Mesendoderm (in vitro differentiated cells): Measurements from ENCODE around the gene TTF2.

ENCODE experiments used
- DNase-seq: peaks from one replicate; pipeline ENCODE4 v3.0.0; 2013
- H2AK5ac ChIP-seq: 2 replicates; pipeline ENCODE4 v1.6.1; 2013; ENCODE audit warnings: low read length, inconsistent platforms
- H2BK120ac ChIP-seq: 2 replicates; pipeline ENCODE4 v1.6.1; 2013; ENCODE audit warnings: low read depth, mild to moderate bottlenecking, low read length, moderate library complexity, mixed read lengths
- H2BK15ac ChIP-seq: replicated peaks from 2 replicates; pipeline ENCODE4 v1.6.1; 2013; ENCODE audit warnings: low read depth, mild to moderate bottlenecking, moderate library complexity
- H2BK5ac ChIP-seq: 2 replicates; pipeline ENCODE4 v1.6.1; 2013; ENCODE audit warnings: low read length, inconsistent platforms
- H3K18ac ChIP-seq: 2 replicates; pipeline ENCODE4 v1.6.1; 2013; ENCODE audit warnings: mild to moderate bottlenecking, low read length, mixed read lengths
- H3K23ac ChIP-seq: one replicate; pipeline ENCODE4 v1.6.1; 2013; ENCODE audit warnings: low read length
- H3K27ac ChIP-seq: 2 replicates; pipeline ENCODE4 v1.5.1; 2013; ENCODE audit warnings: low read depth, mild to moderate bottlenecking, inconsistent platforms, low read length, moderate library complexity
- H3K27me3 ChIP-seq: 2 replicates; pipeline ENCODE4 v1.6.1; 2013; ENCODE audit warnings: low read length, control low read depth, mild to moderate bottlenecking, inconsistent platforms; ENCODE audit not compliant: insufficient read depth, poor library complexity
- H3K36me3 ChIP-seq: 2 replicates; pipeline ENCODE4 v1.6.1; 2013; ENCODE audit warnings: low read length, inconsistent platforms; ENCODE audit not compliant: control insufficient read depth, insufficient read depth
- H3K4ac ChIP-seq: one replicate; pipeline ENCODE4 v1.6.1; 2013; ENCODE audit warnings: low read depth, mild to moderate bottlenecking, low read length, moderate library complexity
- H3K4me1 ChIP-seq: 2 replicates; pipeline ENCODE4 v1.6.1; 2013; ENCODE audit warnings: low read depth, low read length, inconsistent platforms; ENCODE audit not compliant: control insufficient read depth
- H3K4me2 ChIP-seq: 2 replicates; pipeline ENCODE4 v1.6.1; 2013; ENCODE audit warnings: low read length
- H3K4me3 ChIP-seq: 2 replicates; pipeline ENCODE4 v1.5.1; 2013; ENCODE audit warnings: mild to moderate bottlenecking, low read length
- H3K56ac ChIP-seq: one replicate; pipeline ENCODE4 v1.6.1; 2013; ENCODE audit warnings: low read length
- H3K79me1 ChIP-seq: 2 replicates; pipeline ENCODE4 v1.6.1; 2013; ENCODE audit warnings: low read length, inconsistent platforms
- H3K79me2 ChIP-seq: 2 replicates; pipeline ENCODE4 v1.6.1; 2013; ENCODE audit warnings: mild to moderate bottlenecking, low read length; ENCODE audit not compliant: control insufficient read depth, insufficient read depth
- H3K9ac ChIP-seq: 2 replicates; pipeline ENCODE4 v1.6.1; 2013; ENCODE audit warnings: low read length, inconsistent platforms
- H4K5ac ChIP-seq: one replicate; pipeline ENCODE4 v1.6.1; 2013; ENCODE audit warnings: low read length
- H4K8ac ChIP-seq: one replicate; pipeline ENCODE4 v1.6.1; 2013; ENCODE audit warnings: low read depth, mild to moderate bottlenecking, control low read depth, low read length, moderate library complexity
- whole genome bisulfite sequencing: extraction: QIAGEN DNeasy Blood & Tissue Kit; methylation state at CpG from one replicate; pipeline ENCODE4 v1.1.7; 2013; ENCODE audit warnings: low lambda C conversion rate, missing lambda C conversion rate; ENCODE audit not compliant: insufficient coverage; ENCODE audit errors: extremely low coverage; 5-methylcytosine and 5-hydroxymethylcytosine counted together

Gene TTF2

DNA sequence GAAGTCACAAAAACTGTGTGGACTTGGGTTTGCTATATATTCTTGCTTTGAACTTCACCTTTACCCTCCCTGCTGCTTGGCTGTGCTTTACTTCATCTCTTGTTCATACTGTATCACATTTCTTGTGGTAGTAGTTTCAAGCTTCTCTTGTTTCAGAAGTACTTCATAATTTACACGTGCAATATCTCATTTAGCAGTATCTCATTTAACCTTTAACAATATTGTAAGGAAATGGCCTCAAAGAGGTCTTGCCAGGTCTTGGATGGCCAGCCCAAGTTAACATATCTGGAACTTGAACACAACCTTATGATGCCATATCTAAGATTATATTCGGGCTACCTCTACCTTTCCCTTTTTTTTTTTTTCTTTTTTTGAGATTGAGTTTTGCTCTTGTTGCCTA lies 63.1 kb downstream of the TTF2 start:
- Histone ChIP-seq H2AK5ac (no peak overlapping the region), H4K5ac (no peak overlapping the region), H2BK120ac (no peak overlapping the region), H3K4ac (no peak overlapping the region), H2BK15ac (no peak overlapping the region), H3K56ac (no peak overlapping the region), H2BK5ac (no peak overlapping the region), H3K18ac (no peak overlapping the region), H3K79me2 (no peaks in the 10 kb centered on the region), H3K9ac (no peak overlapping the region), H3K36me3 (no peaks in the 10 kb centered on the region), H3K4me3 (no peak overlapping the region), H3K4me1 (peaks cover 4% of the 10 kb centered on the region), H3K23ac (no peak overlapping the region), H3K79me1 (no peaks in the 10 kb centered on the region), H4K8ac (no peak overlapping the region), H3K27me3 (no peaks in the 10 kb centered on the region), H3K27ac (no peak overlapping the region), H3K4me2 (no peak overlapping the region)
- WGBS: no CpG with 5 or more reads among the region's 2 CpGs
- DNase-seq: no peak

DNA sequence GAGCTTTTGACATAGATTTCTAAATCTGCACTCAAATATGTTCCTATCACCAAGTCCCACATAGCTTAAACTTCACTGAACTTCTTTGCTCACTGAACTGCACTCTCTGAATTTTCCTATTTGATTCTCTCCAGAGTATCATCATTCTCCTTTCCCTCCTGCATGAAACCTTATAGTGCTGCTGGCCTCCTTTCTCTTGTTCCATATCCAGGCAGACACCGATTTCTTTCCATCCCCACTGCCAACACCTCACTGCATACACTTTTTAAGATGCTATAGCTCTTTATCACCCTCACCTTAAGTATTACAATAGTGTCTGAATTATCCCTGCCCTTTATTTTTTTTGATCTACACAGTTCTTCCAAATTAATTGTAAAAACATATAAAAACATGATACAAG lies 64.5 kb downstream of the TTF2 start:
- Histone ChIP-seq H3K18ac (no peak overlapping the region), H3K4me2 (no peak overlapping the region), H3K27ac (no peak overlapping the region), H3K27me3 (no peaks in the 10 kb centered on the region), H4K8ac (no peak overlapping the region), H3K4me3 (no peak overlapping the region), H2AK5ac (no peak overlapping the region), H3K4ac (no peak overlapping the region), H4K5ac (no peak overlapping the region), H3K36me3 (no peaks in the 10 kb centered on the region), H2BK5ac (no peak overlapping the region), H3K23ac (no peak overlapping the region), H3K4me1 (peaks cover 4% of the 10 kb centered on the region), H3K79me1 (no peaks in the 10 kb centered on the region), H2BK15ac (no peak overlapping the region), H3K79me2 (no peaks in the 10 kb centered on the region), H3K56ac (no peak overlapping the region), H2BK120ac (no peak overlapping the region), H3K9ac (no peak overlapping the region)
- no CpG with 5 or more reads among the region's 1 CpG for WGBS
- no peak for DNase-seq

DNA sequence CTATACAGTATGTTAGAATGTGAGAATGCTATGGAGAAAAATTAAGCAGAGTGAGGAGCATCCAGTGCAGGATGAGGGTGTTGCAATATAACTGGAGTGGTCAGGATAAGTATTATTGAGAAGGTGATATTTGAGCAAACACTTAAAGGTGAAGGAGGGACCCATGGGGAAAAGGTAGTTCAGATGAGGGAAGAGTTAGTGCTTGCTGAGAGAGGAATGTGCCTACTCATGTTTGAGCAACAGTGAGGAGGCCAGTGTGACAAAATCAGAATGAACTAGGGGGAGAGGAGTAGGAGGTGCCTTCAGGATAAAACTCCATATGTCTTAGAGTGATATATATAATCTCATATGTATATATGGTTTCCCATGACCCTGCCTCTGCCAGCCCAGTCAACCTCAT lies 67.7 kb downstream of the TTF2 start:
- H3K56ac ChIP-seq: no peak overlapping the region
- no peak overlapping the region for H3K18ac ChIP-seq
- H2BK120ac ChIP-seq: no peak overlapping the region
- H2BK15ac ChIP-seq: no peak overlapping the region
- H4K5ac ChIP-seq: no peak overlapping the region
- H3K23ac ChIP-seq: no peak overlapping the region
- peak; percentile 67 for DNase-seq
- no peak overlapping the region for H3K4me2 ChIP-seq
- no peak overlapping the region for H3K9ac ChIP-seq
- H3K79me2 ChIP-seq: no peaks in the 10 kb centered on the region
- H3K4me1 ChIP-seq: no peaks in the 10 kb centered on the region
- H2BK5ac ChIP-seq: no peak overlapping the region
- no peak overlapping the region for H2AK5ac ChIP-seq
- no peak overlapping the region for H3K4me3 ChIP-seq
- no peaks in the 10 kb centered on the region for H3K79me1 ChIP-seq
- no peak overlapping the region for H3K4ac ChIP-seq
- H3K27ac ChIP-seq: no peak overlapping the region
- no peaks in the 10 kb centered on the region for H3K27me3 ChIP-seq
- no peaks in the 10 kb centered on the region for H3K36me3 ChIP-seq
- no peak overlapping the region for H4K8ac ChIP-seq

DNA sequence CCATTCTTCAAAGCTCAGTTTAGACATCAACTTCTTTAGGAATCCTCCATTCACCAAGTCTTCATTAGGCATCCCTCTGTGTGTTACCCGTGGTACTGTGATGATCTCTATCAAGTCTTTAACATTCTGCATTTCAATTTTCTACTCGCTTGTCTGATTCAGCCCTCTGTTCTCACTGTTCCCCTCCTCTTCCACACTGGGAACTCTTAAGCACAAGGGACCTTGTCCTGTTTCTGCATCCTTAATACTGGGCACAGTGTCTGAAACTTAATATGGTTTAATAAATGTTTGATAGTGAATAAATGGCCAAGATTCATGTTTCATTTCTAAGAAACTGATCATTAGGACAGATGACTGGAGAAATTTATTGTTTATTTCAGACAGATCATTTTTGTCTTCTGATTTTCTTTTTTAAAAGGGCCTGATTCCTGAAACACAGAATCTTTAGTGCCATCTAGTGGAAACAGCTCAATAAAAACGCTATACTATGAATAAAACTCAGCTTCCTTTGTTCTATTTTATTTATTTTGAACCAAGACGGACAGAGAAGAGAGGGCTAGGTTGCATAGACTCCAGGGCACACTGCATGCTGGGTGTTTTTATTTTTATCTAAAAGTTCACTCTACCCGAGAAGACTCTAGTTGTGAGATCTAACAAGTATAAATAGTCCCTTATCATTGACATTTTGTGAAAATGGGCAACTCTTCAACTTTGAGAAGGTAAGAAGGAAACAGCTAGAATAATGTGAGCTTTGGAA lies 68.4 kb downstream of the TTF2 start:
- Histone ChIP-seq H3K18ac (peak overlapping the region; percentile 68), H3K4me1 (no peaks in the 10 kb centered on the region), H3K36me3 (no peaks in the 10 kb centered on the region), H3K23ac (no peak overlapping the region), H3K79me2 (no peaks in the 10 kb centered on the region), H2BK15ac (no peak overlapping the region), H3K9ac (no peak overlapping the region), H2AK5ac (no peak overlapping the region), H3K4me2 (no peak overlapping the region), H3K27ac (no peak overlapping the region), H3K56ac (no peak overlapping the region), H3K4me3 (no peak overlapping the region), H3K4ac (no peak overlapping the region), H4K5ac (no peak overlapping the region), H3K27me3 (no peaks in the 10 kb centered on the region), H2BK120ac (no peak overlapping the region), H4K8ac (no peak overlapping the region), H2BK5ac (no peak overlapping the region), H3K79me1 (no peaks in the 10 kb centered on the region)
- DNase-seq: peak; percentile 48
- no CpG with 5 or more reads among the region's 5 CpGs for WGBS

DNA sequence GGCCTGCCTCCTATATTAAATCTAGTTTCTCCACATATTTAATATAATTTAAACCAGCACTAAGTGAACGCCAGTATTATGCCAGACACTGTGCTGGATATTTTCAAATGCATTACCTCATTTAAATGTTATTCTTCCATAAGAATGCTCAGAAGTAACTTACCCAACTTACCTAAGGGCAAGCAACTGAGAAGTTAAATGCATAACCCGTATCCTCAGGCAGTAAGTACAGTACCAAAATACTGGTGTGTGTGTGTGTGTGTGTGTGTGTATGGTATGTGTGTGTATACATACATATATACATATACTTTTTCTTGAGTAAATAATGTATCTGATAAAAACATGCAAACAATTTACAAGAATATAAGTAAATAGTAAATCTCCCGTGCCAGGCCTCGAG lies 70.4 kb downstream of the TTF2 start:
- 100% methylated on average over 1 of the region's 4 CpGs for WGBS
- no peak overlapping the region for H3K4ac ChIP-seq
- H2BK5ac ChIP-seq: no peak overlapping the region
- no peak overlapping the region for H3K27ac ChIP-seq
- H3K9ac ChIP-seq: no peak overlapping the region
- H3K4me3 ChIP-seq: no peak overlapping the region
- H3K56ac ChIP-seq: no peak overlapping the region
- H2BK15ac ChIP-seq: no peak overlapping the region
- no peak overlapping the region for H4K5ac ChIP-seq
- no peak for DNase-seq
- no peaks in the 10 kb centered on the region for H3K36me3 ChIP-seq
- no peaks in the 10 kb centered on the region for H3K4me1 ChIP-seq
- no peaks in the 10 kb centered on the region for H3K27me3 ChIP-seq
- no peak overlapping the region for H3K4me2 ChIP-seq
- H3K79me1 ChIP-seq: no peaks in the 10 kb centered on the region
- no peak overlapping the region for H2AK5ac ChIP-seq
- H3K18ac ChIP-seq: no peak overlapping the region
- no peak overlapping the region for H4K8ac ChIP-seq
- no peaks in the 10 kb centered on the region for H3K79me2 ChIP-seq
- H3K23ac ChIP-seq: no peak overlapping the region
- H2BK120ac ChIP-seq: no peak overlapping the region

DNA sequence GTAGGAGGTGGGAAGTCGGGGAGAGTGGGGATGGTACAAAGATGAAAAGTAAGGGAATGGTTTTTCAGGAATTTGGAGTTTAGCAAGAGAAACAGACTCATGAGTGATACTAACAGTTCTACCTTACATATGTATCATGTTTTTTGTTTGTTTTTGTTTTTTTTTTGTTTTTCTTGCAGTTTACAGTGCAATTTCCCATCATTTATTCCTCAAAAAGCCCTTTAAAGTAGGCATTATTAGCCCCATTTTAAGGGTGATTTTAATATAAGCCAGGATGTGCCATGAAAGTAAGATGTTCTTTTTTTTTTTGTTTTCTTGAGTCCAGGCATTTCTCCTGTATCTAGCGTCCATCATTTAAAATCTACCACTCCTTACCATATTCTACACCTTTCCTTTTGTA lies 75.2 kb downstream of the TTF2 start:
- Histone ChIP-seq H3K36me3 (no peaks in the 10 kb centered on the region), H3K79me2 (no peaks in the 10 kb centered on the region), H4K5ac (no peak overlapping the region), H3K79me1 (no peaks in the 10 kb centered on the region), H3K9ac (no peak overlapping the region), H3K4me3 (no peak overlapping the region), H2AK5ac (no peak overlapping the region), H3K18ac (no peak overlapping the region), H2BK5ac (no peak overlapping the region), H2BK120ac (no peak overlapping the region), H2BK15ac (no peak overlapping the region), H3K27me3 (no peaks in the 10 kb centered on the region), H3K4me1 (no peaks in the 10 kb centered on the region), H3K56ac (no peak overlapping the region), H4K8ac (no peak overlapping the region), H3K23ac (no peak overlapping the region), H3K4me2 (no peak overlapping the region), H3K27ac (no peak overlapping the region), H3K4ac (no peak overlapping the region)
- DNase-seq: no peak
- no CpG with 5 or more reads among the region's 2 CpGs for WGBS
